Colon (tissue), 2 donors: ENCODE results near the gene PAPOLA.

ENCODE experiments used
- FAIRE-seq: peaks from 2 replicates; lab custom pipeline; 2012; peaks lifted over from hg19 to GRCh38; lab: Jason Lieb, UNC
- donor health status: control.
- donor health status: control.

PAPOLA gene

DNA sequence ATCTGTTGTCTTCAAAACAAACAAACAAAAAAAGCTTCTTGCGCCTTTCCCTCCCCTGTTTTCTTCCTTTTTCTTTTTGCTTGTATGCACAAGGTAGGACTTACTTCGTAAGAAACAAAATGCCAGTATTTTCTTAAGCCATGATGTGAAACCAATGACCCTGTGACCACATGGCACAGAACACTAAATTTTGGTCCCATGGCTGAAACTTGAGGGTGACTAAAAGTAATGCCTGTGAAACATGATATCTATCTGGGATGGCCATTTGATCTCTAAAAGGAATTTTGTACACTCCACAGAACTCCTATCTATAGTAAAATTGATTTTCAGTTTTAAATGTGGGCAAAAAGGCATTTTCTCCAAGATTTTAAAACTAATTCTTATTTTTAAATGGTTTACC lies 63.6 kb downstream of the PAPOLA start:
- FAIRE-seq: no peak

DNA sequence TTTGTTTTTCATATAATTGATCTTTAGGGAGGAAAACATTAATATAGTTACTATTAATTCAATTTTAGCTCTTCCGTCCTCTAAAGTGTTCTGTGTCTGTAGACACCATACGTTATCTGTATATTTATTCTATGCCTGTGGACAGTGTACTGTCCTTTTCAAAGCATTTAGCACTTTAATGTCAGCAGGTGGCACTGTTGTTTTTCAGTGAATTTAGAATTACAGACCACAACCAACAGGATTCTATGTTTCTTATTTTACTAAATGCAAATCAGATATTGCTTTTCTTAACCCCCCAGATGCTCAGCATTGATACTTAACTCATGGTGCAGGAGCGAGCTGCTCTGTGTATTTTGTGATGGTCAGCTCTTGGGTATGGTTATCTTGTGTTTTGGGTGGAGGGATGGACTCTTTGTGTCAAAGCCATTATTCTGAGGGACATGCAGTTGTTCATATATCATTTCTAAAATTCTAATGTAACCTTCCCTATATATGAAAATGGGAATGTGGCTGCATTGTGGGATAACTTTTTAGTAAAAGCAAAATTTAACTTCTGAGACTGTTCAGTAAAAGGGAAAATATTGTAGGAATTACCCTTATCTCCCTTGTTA lies 65.2 kb downstream of the PAPOLA start:
- no peak for FAIRE-seq

DNA sequence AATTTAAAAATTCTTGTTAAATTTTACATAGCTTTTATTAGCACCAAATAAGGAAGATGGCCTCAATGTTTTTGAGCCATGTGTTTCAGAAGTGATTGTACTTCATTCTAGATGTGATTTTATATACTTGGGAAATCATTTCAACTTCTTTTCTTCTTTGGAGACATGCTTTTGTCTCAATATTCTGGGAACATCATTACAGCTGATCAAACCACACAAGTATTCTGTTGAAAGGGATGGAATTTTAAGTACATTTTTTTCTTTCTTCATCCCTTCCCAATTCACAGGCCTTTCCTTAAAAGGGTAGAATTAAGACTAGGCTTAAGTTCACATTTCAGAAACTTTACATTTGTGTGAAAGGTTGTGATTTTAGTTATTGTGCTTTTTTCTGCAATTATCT lies 66.4 kb downstream of the PAPOLA start:
- no peak for FAIRE-seq

DNA sequence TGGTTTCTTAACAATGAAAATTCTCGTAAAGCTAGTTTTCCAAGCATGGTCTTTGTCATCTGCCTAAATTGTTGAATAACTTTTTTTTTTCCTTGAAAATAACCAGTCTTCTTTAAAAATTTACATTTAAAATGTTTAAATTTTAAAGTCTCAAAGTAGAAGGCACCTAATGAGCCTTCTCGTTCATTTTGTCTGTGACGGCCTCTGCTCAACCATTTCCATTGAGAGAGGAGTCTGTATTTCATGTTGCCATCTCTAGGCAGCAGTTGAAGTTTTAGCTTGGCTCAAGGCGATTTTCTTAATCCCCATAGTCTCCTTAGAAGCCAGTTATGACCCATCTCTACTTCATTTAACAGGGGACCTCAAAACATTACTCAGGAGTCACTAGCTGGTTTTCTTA lies 69.1 kb downstream of the PAPOLA start:
- no peak for FAIRE-seq

DNA sequence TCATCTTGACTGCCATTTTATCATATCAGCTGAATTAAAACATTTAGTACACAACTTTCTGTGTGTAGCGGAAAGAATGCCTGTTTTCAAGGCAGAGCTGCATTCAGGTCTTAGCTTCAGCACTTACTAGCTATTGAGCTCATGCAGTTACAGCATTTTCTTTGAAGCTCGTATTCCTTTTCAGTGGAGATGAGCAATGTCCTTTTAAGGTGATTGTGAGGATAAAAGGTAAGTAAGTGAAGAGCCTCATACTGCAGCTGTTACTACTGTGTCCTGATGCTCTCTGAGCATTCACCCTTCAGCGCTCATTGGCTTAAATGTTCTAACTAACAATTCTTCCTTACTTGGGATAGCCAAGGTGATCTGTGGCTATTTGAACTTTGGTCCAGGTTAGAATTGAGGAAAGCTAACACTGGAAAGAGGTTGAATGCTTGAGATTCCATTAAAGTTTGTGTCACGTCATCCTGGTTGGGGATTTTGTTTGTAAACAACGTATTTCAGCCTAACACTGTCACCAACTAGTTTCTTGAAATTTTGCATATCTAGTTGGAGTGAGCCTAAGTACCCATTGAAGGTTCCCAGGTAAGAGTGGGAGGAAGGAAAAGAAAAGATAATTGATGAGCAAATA lies 71.4 kb downstream of the PAPOLA start:
- FAIRE-seq: no peak

- FAIRE-seq: no peak
These were observed 72.0 kb downstream of the PAPOLA start for GRCh38 chr14:96574171-96574632.

GRCh38 chr14:96574633-96575632 lies 72.8 kb downstream of the PAPOLA start:
- no peak for FAIRE-seq

- FAIRE-seq: no peak
These were observed 74.2 kb downstream of the PAPOLA start for GRCh38 chr14:96576359-96576758.

GRCh38 chr14:96576937-96577336 lies 74.8 kb downstream of the PAPOLA start:
- no peak for FAIRE-seq

DNA sequence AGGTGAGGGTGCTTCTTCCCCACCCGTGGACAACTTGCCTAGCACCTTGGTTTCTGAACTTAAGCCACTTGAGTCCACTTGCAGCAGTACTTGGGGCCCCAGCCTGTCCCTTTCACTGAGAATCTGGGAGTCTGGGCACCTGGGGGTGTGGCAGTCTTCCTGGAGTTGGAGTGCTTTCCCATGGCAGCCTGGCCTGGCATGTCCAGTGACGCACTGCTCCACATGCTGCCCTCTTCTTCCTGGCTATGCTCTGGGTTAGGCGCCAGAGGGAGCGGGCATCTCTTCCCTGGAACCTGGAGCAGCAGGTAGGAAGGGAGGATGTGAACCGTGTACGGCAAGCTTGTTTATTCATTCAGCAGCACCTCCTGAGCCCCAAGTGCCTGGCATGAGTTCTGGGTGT lies 76.4 kb downstream of the PAPOLA start:
- FAIRE-seq: no peak

DNA sequence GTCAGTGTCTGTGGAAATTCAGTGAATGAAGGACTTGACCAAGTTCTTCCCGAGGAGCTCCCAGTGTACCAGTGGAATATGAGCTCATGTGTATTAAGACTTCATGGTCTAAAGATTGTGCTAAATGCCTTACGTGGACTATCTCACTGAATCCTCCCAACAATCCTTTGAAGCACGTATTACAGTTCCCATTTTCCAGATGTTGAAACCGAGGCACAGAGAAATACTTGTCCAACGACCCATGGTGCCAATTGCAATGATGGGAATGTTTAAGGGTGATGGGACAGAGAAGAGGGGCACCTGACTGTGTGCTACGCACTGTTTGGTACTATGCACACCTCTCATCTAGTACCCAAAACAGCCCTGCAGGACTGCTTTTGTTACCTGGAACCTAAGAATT lies 77.2 kb downstream of the PAPOLA start:
- FAIRE-seq: no peak

DNA sequence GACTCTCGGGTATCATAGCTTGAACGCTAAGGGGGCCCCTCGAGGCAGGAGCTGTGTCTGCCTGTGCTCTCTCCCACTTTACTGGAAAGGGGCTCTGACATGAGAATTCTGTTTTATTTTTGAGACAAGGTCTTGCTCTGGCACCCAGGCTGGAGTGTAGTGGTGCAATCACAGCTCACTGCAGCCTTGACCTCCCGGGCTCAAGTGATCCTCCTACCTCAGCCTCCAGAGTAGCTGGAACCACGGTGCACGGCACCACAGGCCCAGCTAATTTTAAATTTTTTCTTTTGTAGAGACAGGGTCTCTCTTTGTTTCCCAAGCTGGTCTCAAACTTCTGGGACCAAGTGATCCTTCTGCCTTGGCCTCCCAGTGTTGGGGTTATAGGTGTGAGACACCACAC lies 77.7 kb downstream of the PAPOLA start:
- FAIRE-seq: no peak

- FAIRE-seq: no peak
These were observed 78.4 kb downstream of the PAPOLA start for GRCh38 chr14:96580566-96580965.

DNA sequence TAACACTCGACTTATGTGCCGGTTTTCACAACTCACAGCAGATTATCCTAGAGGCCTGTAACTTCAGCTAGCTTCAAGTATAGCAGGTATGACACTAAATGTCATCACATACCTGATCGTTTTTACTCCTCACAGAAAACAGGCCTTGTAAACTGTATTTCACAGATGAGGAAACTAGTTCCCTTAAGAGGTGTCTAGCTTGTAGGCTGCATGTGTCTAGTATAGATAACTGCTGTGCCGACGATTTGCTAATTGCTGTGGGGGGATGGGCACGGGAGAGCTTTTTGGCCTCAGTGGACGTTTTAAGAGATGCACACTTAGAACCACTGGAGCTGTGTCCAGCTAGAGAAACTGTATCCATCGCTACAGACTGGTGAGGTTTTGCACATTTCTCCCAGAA lies 78.8 kb downstream of the PAPOLA start:
- no peak for FAIRE-seq

- no peak for FAIRE-seq
These were observed 79.7 kb downstream of the PAPOLA start for GRCh38 chr14:96581902-96582301.

DNA sequence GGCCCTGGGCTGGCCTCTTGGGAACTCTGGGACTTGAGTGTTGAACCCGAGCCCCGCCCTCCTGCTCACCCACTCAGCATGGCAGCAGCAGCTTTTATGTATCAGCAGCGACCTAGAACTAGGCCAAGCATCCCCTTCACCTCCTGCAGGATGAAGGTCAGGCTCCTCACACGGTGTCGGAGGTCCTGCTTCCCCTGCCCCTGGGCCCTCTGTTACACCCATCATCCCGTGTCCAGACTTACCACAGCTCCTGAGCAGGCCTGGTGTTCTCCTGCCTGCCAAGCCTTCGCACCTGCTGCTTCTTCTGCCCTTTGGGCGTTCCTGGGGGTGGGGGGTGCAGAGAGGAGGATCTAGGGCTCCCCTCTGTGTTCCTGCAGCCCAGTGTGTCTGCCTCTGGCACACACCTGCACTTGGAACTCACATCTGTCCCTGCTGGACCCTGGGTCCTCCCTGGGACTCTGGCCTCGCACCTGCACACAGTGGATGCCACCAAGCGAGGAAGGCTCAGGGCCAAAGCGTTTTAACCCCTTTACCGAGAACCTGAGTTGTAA lies 80.3 kb downstream of the PAPOLA start:
- FAIRE-seq: no peak

DNA sequence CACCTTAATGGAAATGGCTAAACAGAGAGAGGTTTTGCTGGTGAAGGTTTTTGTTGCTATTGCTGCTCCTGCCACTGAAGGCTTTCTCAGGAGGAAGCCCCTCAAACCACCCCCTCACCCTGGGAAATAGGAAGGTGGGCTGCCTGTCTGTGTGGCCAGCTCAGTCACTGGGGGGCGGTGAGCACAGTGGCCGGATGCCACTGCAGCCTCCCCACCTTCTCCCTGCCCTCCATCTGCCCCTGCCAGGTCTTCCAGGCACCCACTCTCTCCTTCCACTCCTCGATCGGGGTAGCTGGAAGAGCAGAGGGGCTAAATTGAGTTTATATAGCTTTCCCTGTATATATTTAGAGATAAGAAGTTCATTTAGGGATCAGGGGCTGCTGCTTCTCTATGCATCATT lies 80.8 kb downstream of the PAPOLA start:
- FAIRE-seq: no peak

GRCh38 chr14:96583569-96584041 lies 81.4 kb downstream of the PAPOLA start:
- no peak for FAIRE-seq

DNA sequence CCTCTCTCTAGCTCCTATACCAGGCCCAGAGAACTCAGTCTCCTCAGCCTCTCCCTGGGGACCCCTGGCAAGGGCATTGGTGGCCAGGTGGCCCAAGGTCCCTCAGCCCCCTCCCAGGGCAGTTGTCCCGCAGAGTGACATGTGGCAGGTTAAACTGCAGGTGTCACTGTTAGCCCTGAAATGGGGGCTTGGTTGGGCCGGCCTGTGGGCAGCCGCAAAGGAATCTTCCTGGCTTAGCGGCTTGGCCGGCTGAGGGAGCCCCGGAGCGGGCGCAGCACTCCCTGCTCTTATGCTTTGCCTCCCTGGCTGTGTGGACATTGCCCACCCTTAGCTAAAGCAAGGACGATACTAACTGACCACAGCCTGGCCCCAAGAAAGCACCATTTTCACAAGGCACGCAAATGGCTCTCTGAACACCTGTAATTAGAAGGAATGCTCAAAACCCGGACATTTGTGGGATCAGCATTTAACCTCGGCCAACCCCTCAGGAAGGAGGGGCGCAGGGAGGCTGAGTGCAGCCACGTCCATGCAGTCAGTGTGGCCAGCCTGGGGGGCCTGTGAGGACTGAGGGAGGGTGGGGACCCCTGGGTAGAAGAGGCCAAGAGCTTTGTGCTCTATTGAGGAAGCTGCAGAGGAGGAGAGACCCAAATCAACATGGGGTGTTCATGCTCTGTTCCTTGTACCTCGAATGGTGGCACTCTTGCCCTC lies 82.2 kb downstream of the PAPOLA start:
- FAIRE-seq: no peak

GRCh38 chr14:96584907-96585671 lies 82.9 kb downstream of the PAPOLA start:
- FAIRE-seq: no peak

GRCh38 chr14:96585672-96586013 lies 83.5 kb downstream of the PAPOLA start:
- FAIRE-seq: no peak
